Sigmoid colon (tissue), 4 donors: ENCODE measurements around the gene UMODL1.

Experiments
- CTCF ChIP-seq, 4 experiments: fragments of 450-650 bp in 3 of 4; fragments of 200-600 bp in 1 of 4; IDR thresholded peaks; one replicate each; pipeline ENCODE4 v1.5.1; 2016 to 2019; ENCODE audit warnings: antibody characterized with exemption in 4 of 4, mild to moderate bottlenecking in 3 of 4, moderate library complexity in 2 of 4
- EP300 ChIP-seq, 4 donors: sonication (generic); formaldehyde crosslinking; IDR thresholded peaks; one replicate each; pipeline ENCODE4 v1.6.1; 2017; ENCODE audit warnings: antibody characterized with exemption in 4 of 4
- POLR2A ChIP-seq, 2 donors: fragments of 450-650 bp; IDR thresholded peaks; one replicate each; pipeline ENCODE4 v1.6.1; 2016; ENCODE audit warnings: antibody characterized with exemption in 2 of 2, mild to moderate bottlenecking in 2 of 2, moderate library complexity in 2 of 2
- POLR2AphosphoS5 ChIP-seq, 4 donors: sonication (generic); formaldehyde crosslinking; IDR thresholded peaks; one replicate each; pipeline ENCODE4 v1.6.1; 2017; ENCODE audit warnings: antibody characterized with exemption in 4 of 4

- TF ChIP-seq EP300 (IDR thresholded peaks at IDR 0.05) (no peak), POLR2AphosphoS5 (IDR thresholded peaks at IDR 0.05) (no peak), CTCF (IDR thresholded peaks at IDR 0.05) (no peak), POLR2A (IDR thresholded peaks at IDR 0.05) (no peak)
Observed at GRCh38 chr21:42056996-42057689, 14.0 kb upstream of the UMODL1 start.
